ENCODE measurements around the gene GDPD5. TPM values are rescaled to one million over a fixed set of nuclear protein-coding genes. Genes with fewer than 3 reads are reported as not detected.

The GDPD5 gene
- total RNA-seq, 2 experiments from 2014 or later = 13.5 to 57.3 TPM

DNA sequence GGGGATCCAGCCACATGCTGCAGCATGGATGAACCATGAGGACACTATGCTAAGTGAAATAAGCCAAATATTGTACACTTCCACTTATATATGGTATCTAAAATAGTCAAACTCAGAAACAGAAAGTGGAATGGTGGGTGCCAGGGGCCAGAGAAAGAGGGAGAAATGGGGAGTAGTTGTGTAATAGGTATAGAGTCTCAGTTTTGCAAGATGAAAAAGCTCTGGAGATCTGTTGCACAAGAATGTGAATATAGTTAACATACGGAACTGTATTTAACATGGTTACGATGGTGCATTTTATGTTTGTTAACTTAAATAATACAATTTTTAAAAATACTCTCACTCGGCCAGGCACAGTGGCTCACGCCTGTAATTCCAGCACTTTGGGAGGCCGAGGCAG lies 21.2 kb downstream of the GDPD5 start:
- intact Hi-C loops (cut with micrococcal nuclease; ENCODE audit: unreplicated experiment) = no loop called here
- no TSS peak for BruUV-seq (replicated peaks)
- ChIA-PET POLR2A (no interaction called here), CTCF (ENCODE audit: unreplicated experiment) (no interaction called here)
- no peak overlapping the region for H2AFZ ChIP-seq (ENCODE audit: low read length)
- H4K20me1 ChIP-seq (ENCODE audit: insufficient read depth, low read length) = no peaks in the 10 kb centered on the region
- H3K4me3 ChIP-seq (ENCODE audit: low read depth, low read length, poor library complexity, severe bottlenecking) = no peak overlapping the region
- no peaks in the 10 kb centered on the region for H3K9me2 ChIP-seq (ENCODE audit: insufficient read depth, low read length)
- H3K27ac ChIP-seq (ENCODE audit: low read depth, low read length, poor library complexity, severe bottlenecking) = no peak overlapping the region
- H3K4me1 ChIP-seq (ENCODE audit: insufficient read depth, low read length, poor library complexity, severe bottlenecking) = peaks cover 53% of the 10 kb centered on the region
- no peak for TF ChIP-seq EZH2phosphoT487 (IDR thresholded peaks at IDR 0.05; ENCODE audit: borderline replicate concordance, low read depth, low read length)
- TF ChIP-seq, protein P1, sequence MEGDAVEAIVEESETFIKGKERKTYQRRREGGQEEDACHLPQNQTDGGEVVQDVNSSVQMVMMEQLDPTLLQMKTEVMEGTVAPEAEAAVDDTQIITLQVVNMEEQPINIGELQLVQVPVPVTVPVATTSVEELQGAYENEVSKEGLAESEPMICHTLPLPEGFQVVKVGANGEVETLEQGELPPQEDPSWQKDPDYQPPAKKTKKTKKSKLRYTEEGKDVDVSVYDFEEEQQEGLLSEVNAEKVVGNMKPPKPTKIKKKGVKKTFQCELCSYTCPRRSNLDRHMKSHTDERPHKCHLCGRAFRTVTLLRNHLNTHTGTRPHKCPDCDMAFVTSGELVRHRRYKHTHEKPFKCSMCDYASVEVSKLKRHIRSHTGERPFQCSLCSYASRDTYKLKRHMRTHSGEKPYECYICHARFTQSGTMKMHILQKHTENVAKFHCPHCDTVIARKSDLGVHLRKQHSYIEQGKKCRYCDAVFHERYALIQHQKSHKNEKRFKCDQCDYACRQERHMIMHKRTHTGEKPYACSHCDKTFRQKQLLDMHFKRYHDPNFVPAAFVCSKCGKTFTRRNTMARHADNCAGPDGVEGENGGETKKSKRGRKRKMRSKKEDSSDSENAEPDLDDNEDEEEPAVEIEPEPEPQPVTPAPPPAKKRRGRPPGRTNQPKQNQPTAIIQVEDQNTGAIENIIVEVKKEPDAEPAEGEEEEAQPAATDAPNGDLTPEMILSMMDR (conservative IDR thresholded peaks at IDR 0.05; ENCODE audit: low read length) = no peak
- H3K9me3 ChIP-seq (ENCODE audit: low read length) = no peaks in the 10 kb centered on the region
- no peak overlapping the region for H3K4me2 ChIP-seq (ENCODE audit: low read length)
- no peak for DNase-seq (ENCODE audit: low spot score)
- H3K79me2 ChIP-seq (ENCODE audit: insufficient read depth, low read depth, low read length) = no peaks in the 10 kb centered on the region
- H3K36me3 ChIP-seq (ENCODE audit: insufficient read depth, low read length) = no peaks in the 10 kb centered on the region

GRCh38 chr11:75503531-75504099 lies 22.1 kb downstream of the GDPD5 start:
- Histone ChIP-seq H4K20me1 (ENCODE audit: insufficient read depth, low read length) (no peaks in the 10 kb centered on the region), H3K4me3 (ENCODE audit: low read depth, low read length, poor library complexity, severe bottlenecking) (no peak overlapping the region), H3K36me3 (ENCODE audit: insufficient read depth, low read length) (no peaks in the 10 kb centered on the region), H2AFZ (ENCODE audit: low read length) (no peak overlapping the region), H3K9me2 (ENCODE audit: insufficient read depth, low read length) (no peaks in the 10 kb centered on the region), H3K4me2 (ENCODE audit: low read length) (peak overlapping the region; percentile 59), H3K4me1 (ENCODE audit: insufficient read depth, low read length, poor library complexity, severe bottlenecking) (peaks cover 45% of the 10 kb centered on the region), H3K79me2 (ENCODE audit: insufficient read depth, low read depth, low read length) (no peaks in the 10 kb centered on the region), H3K27ac (ENCODE audit: low read depth, low read length, poor library complexity, severe bottlenecking) (no peak overlapping the region), H3K9me3 (ENCODE audit: low read length) (no peaks in the 10 kb centered on the region)
- no TSS peak for BruUV-seq (replicated peaks)
- no peak for TF ChIP-seq EZH2phosphoT487 (IDR thresholded peaks at IDR 0.05; ENCODE audit: borderline replicate concordance, low read depth, low read length)
- TF ChIP-seq, protein P1 (conservative IDR thresholded peaks at IDR 0.05; ENCODE audit: low read length) = no peak
- CTCF ChIA-PET (ENCODE audit: unreplicated experiment) = interaction anchor here (1.0 kb wide), 1 partner anchor 15 kb away, joined by 3 read pairs; no protein-coding TSS in a partner anchor
- intact Hi-C loops (cut with micrococcal nuclease; ENCODE audit: unreplicated experiment) = no loop called here
- DNase-seq (ENCODE audit: low spot score) = peak; percentile 66
- POLR2A ChIA-PET = interaction anchor here (0.7 kb wide), 1 partner anchor 15 kb away, joined by 3 read pairs; no protein-coding TSS in a partner anchor

GRCh38 chr11:75502138-75502537 lies 23.6 kb downstream of the GDPD5 start:
- Histone ChIP-seq H3K27ac (ENCODE audit: low read depth, low read length, poor library complexity, severe bottlenecking) (no peak overlapping the region), H4K20me1 (ENCODE audit: insufficient read depth, low read length) (no peaks in the 10 kb centered on the region), H3K4me3 (ENCODE audit: low read depth, low read length, poor library complexity, severe bottlenecking) (no peak overlapping the region), H3K9me2 (ENCODE audit: insufficient read depth, low read length) (no peaks in the 10 kb centered on the region), H3K9me3 (ENCODE audit: low read length) (no peaks in the 10 kb centered on the region), H2AFZ (ENCODE audit: low read length) (no peak overlapping the region), H3K36me3 (ENCODE audit: insufficient read depth, low read length) (no peaks in the 10 kb centered on the region), H3K79me2 (ENCODE audit: insufficient read depth, low read depth, low read length) (no peaks in the 10 kb centered on the region), H3K4me1 (ENCODE audit: insufficient read depth, low read length, poor library complexity, severe bottlenecking) (peaks cover 30% of the 10 kb centered on the region), H3K4me2 (ENCODE audit: low read length) (no peak overlapping the region)
- ChIA-PET CTCF (ENCODE audit: unreplicated experiment) (interaction anchor here (0.6 kb wide), 1 partner anchor 21 kb away, joined by 3 read pairs; no protein-coding TSS in a partner anchor), POLR2A (interaction anchor here (1.3 kb wide), 1 partner anchor 24 kb away, joined by 3 read pairs; no protein-coding TSS in a partner anchor)
- DNase-seq (ENCODE audit: low spot score) = no peak
- no TSS peak for BruUV-seq (replicated peaks)
- intact Hi-C loops (cut with micrococcal nuclease; ENCODE audit: unreplicated experiment) = no loop called here
- TF ChIP-seq, protein P1 (conservative IDR thresholded peaks at IDR 0.05; ENCODE audit: low read length) = no peak
- TF ChIP-seq EZH2phosphoT487 (IDR thresholded peaks at IDR 0.05; ENCODE audit: borderline replicate concordance, low read depth, low read length) = no peak
